Measurements from ENCODE around the gene MAD1L1.
"Not testable (repeated sequence)": the region's sequence is repeated elsewhere in the genome, so short reads cannot be mapped to it uniquely, and the experiment has no call there.

MAD1L1 gene

GRCh38 chr7:1937252-1937605, 295.5 kb downstream of the MAD1L1 start:
- Histone ChIP-seq H3K4me1 (ENCODE audit: insufficient read depth, low read length) (no peaks in the 10 kb centered on the region), H3K36me3 (ENCODE audit: insufficient read depth, low read depth, low read length) (no peaks in the 10 kb centered on the region), H3K9ac (ENCODE audit: low read depth, low read length) (no peak overlapping the region), H3K27me3 (ENCODE audit: insufficient read depth, low read length) (no peaks in the 10 kb centered on the region), H3K4me3 (ENCODE audit: low read length) (no peak overlapping the region), H3K27ac (ENCODE audit: low read length) (no peak overlapping the region), H3K9me3 (ENCODE audit: insufficient read depth, low read depth, low read length) (peaks cover 5% of the 10 kb centered on the region; the same call in 1 of the 2 replicates)

- Histone ChIP-seq H3K36me3 (ENCODE audit: insufficient read depth, low read depth, low read length) (no peaks in the 10 kb centered on the region), H3K9ac (ENCODE audit: low read depth, low read length) (no peak overlapping the region), H3K9me3 (ENCODE audit: insufficient read depth, low read depth, low read length) (peaks cover 5% of the 10 kb centered on the region; the same call in 1 of the 2 replicates), H3K4me3 (ENCODE audit: low read length) (no peak overlapping the region), H3K27me3 (ENCODE audit: insufficient read depth, low read length) (no peaks in the 10 kb centered on the region), H3K27ac (ENCODE audit: low read length) (no peak overlapping the region), H3K4me1 (ENCODE audit: insufficient read depth, low read length) (no peaks in the 10 kb centered on the region)
Measured at GRCh38 chr7:1936531-1937251, 296.1 kb downstream of the MAD1L1 start.

GRCh38 chr7:1936006-1936310, 296.8 kb downstream of the MAD1L1 start:
- H3K9me3 ChIP-seq (ENCODE audit: insufficient read depth, low read depth, low read length) = peaks cover 5% of the 10 kb centered on the region; the same call in 1 of the 2 replicates
- no peak overlapping the region for H3K4me3 ChIP-seq (ENCODE audit: low read length)
- H3K4me1 ChIP-seq (ENCODE audit: insufficient read depth, low read length) = no peaks in the 10 kb centered on the region
- no peak overlapping the region for H3K27ac ChIP-seq (ENCODE audit: low read length)
- H3K9ac ChIP-seq (ENCODE audit: low read depth, low read length) = no peak overlapping the region
- H3K36me3 ChIP-seq (ENCODE audit: insufficient read depth, low read depth, low read length) = no peaks in the 10 kb centered on the region
- H3K27me3 ChIP-seq (ENCODE audit: insufficient read depth, low read length) = no peaks in the 10 kb centered on the region

- Histone ChIP-seq H3K9me3 (ENCODE audit: insufficient read depth, low read depth, low read length) (peaks cover 5% of the 10 kb centered on the region; the same call in 1 of the 2 replicates), H3K27ac (ENCODE audit: low read length) (no peak overlapping the region), H3K4me3 (ENCODE audit: low read length) (no peak overlapping the region), H3K36me3 (ENCODE audit: insufficient read depth, low read depth, low read length) (no peaks in the 10 kb centered on the region), H3K27me3 (ENCODE audit: insufficient read depth, low read length) (no peaks in the 10 kb centered on the region), H3K4me1 (ENCODE audit: insufficient read depth, low read length) (no peaks in the 10 kb centered on the region), H3K9ac (ENCODE audit: low read depth, low read length) (no peak overlapping the region)
Measured at GRCh38 chr7:1935176-1936005, 297.4 kb downstream of the MAD1L1 start.

- no peak overlapping the region for H3K9ac ChIP-seq (ENCODE audit: low read depth, low read length)
- no peaks in the 10 kb centered on the region for H3K36me3 ChIP-seq (ENCODE audit: insufficient read depth, low read depth, low read length)
- no peak overlapping the region for H3K4me3 ChIP-seq (ENCODE audit: low read length)
- no peaks in the 10 kb centered on the region for H3K4me1 ChIP-seq (ENCODE audit: insufficient read depth, low read length)
- H3K27ac ChIP-seq (ENCODE audit: low read length) = no peak overlapping the region
- peaks cover 5% of the 10 kb centered on the region; the same call in 1 of the 2 replicates for H3K9me3 ChIP-seq (ENCODE audit: insufficient read depth, low read depth, low read length)
- no peaks in the 10 kb centered on the region for H3K27me3 ChIP-seq (ENCODE audit: insufficient read depth, low read length)
Measured at GRCh38 chr7:1934756-1935155, 298.0 kb downstream of the MAD1L1 start.

- Histone ChIP-seq H3K27ac (ENCODE audit: low read length) (no peak overlapping the region), H3K4me1 (ENCODE audit: insufficient read depth, low read length) (no peaks in the 10 kb centered on the region), H3K9me3 (ENCODE audit: insufficient read depth, low read depth, low read length) (peaks cover 5% of the 10 kb centered on the region; the same call in 1 of the 2 replicates), H3K36me3 (ENCODE audit: insufficient read depth, low read depth, low read length) (no peaks in the 10 kb centered on the region), H3K27me3 (ENCODE audit: insufficient read depth, low read length) (no peaks in the 10 kb centered on the region), H3K4me3 (ENCODE audit: low read length) (no peak overlapping the region), H3K9ac (ENCODE audit: low read depth, low read length) (no peak overlapping the region)
Measured at GRCh38 chr7:1934017-1934416, 298.7 kb downstream of the MAD1L1 start.

GRCh38 chr7:1933066-1933750, 299.5 kb downstream of the MAD1L1 start:
- Histone ChIP-seq H3K4me3 (ENCODE audit: low read length) (no peak overlapping the region), H3K9me3 (ENCODE audit: insufficient read depth, low read depth, low read length) (peaks cover 2% of the 10 kb centered on the region; the same call in 1 of the 2 replicates), H3K36me3 (ENCODE audit: insufficient read depth, low read depth, low read length) (no peaks in the 10 kb centered on the region), H3K9ac (ENCODE audit: low read depth, low read length) (no peak overlapping the region), H3K27ac (ENCODE audit: low read length) (no peak overlapping the region), H3K27me3 (ENCODE audit: insufficient read depth, low read length) (no peaks in the 10 kb centered on the region), H3K4me1 (ENCODE audit: insufficient read depth, low read length) (no peaks in the 10 kb centered on the region)

GRCh38 chr7:1931951-1932270, 300.8 kb downstream of the MAD1L1 start:
- no peak overlapping the region for H3K27ac ChIP-seq (ENCODE audit: low read length)

GRCh38 chr7:1931256-1931950, 301.3 kb downstream of the MAD1L1 start:
- no peaks in the 10 kb centered on the region for H3K27me3 ChIP-seq (ENCODE audit: insufficient read depth, low read length)
- no peak overlapping the region for H3K4me3 ChIP-seq (ENCODE audit: low read length)
- no peaks in the 10 kb centered on the region for H3K9me3 ChIP-seq (ENCODE audit: insufficient read depth, low read depth, low read length)
- H3K27ac ChIP-seq (ENCODE audit: low read length) = no peak overlapping the region
- H3K4me1 ChIP-seq (ENCODE audit: insufficient read depth, low read length) = no peaks in the 10 kb centered on the region
- no peaks in the 10 kb centered on the region for H3K36me3 ChIP-seq (ENCODE audit: insufficient read depth, low read depth, low read length)
- no peak overlapping the region for H3K9ac ChIP-seq (ENCODE audit: low read depth, low read length)

More at GRCh38 chr7:1931951-1932270, 300.8 kb downstream of the MAD1L1 start:
- no peaks in the 10 kb centered on the region for H3K4me1 ChIP-seq (ENCODE audit: insufficient read depth, low read length)
- H3K9me3 ChIP-seq (ENCODE audit: insufficient read depth, low read depth, low read length) = no peaks in the 10 kb centered on the region
- H3K4me3 ChIP-seq (ENCODE audit: low read length) = no peak overlapping the region
- H3K36me3 ChIP-seq (ENCODE audit: insufficient read depth, low read depth, low read length) = no peaks in the 10 kb centered on the region
- H3K27me3 ChIP-seq (ENCODE audit: insufficient read depth, low read length) = no peaks in the 10 kb centered on the region
- no peak overlapping the region for H3K9ac ChIP-seq (ENCODE audit: low read depth, low read length)

GRCh38 chr7:1930381-1931065, 302.2 kb downstream of the MAD1L1 start:
- no peak overlapping the region for H3K4me3 ChIP-seq (ENCODE audit: low read length)
- no peaks in the 10 kb centered on the region for H3K4me1 ChIP-seq (ENCODE audit: insufficient read depth, low read length)
- no peak overlapping the region for H3K9ac ChIP-seq (ENCODE audit: low read depth, low read length)
- H3K36me3 ChIP-seq (ENCODE audit: insufficient read depth, low read depth, low read length) = no peaks in the 10 kb centered on the region
- H3K9me3 ChIP-seq (ENCODE audit: insufficient read depth, low read depth, low read length) = no peaks in the 10 kb centered on the region
- no peaks in the 10 kb centered on the region for H3K27me3 ChIP-seq (ENCODE audit: insufficient read depth, low read length)
- H3K27ac ChIP-seq (ENCODE audit: low read length) = no peak overlapping the region

- not testable (repeated sequence) for H3K27me3 ChIP-seq (ENCODE audit: insufficient read depth, low read length); H3K4me1 ChIP-seq (ENCODE audit: insufficient read depth, low read length); H3K36me3 ChIP-seq (ENCODE audit: insufficient read depth, low read depth, low read length); H3K27ac ChIP-seq (ENCODE audit: low read length); H3K9me3 ChIP-seq (ENCODE audit: insufficient read depth, low read depth, low read length); H3K9ac ChIP-seq (ENCODE audit: low read depth, low read length); H3K4me3 ChIP-seq (ENCODE audit: low read length)
Measured at GRCh38 chr7:1929349-1929925, 303.3 kb downstream of the MAD1L1 start.
